ENCODE measurements around the gene ARSB.

The ARSB gene

DNA sequence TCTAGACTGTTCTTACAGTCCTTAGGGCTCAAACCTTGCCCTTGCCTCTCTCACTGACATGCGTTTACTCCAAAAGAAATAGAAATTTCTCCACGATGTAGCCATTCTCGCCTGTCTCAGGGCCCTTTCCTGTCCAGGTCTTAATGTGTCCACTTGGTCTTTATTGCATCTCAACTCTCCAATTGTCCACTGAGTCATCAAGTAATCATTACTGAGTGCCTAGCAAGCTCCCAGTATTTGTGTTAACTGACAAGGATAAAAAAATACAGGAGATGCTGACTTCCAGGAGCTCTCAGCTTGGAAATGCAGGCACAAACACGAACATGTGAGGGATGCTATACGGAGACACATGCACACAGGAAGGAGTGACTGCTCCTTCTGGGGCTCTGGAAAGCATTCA, 147.3 kb downstream of the ARSB start:
- TF ChIP-seq, protein P1, sequence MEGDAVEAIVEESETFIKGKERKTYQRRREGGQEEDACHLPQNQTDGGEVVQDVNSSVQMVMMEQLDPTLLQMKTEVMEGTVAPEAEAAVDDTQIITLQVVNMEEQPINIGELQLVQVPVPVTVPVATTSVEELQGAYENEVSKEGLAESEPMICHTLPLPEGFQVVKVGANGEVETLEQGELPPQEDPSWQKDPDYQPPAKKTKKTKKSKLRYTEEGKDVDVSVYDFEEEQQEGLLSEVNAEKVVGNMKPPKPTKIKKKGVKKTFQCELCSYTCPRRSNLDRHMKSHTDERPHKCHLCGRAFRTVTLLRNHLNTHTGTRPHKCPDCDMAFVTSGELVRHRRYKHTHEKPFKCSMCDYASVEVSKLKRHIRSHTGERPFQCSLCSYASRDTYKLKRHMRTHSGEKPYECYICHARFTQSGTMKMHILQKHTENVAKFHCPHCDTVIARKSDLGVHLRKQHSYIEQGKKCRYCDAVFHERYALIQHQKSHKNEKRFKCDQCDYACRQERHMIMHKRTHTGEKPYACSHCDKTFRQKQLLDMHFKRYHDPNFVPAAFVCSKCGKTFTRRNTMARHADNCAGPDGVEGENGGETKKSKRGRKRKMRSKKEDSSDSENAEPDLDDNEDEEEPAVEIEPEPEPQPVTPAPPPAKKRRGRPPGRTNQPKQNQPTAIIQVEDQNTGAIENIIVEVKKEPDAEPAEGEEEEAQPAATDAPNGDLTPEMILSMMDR (IDR thresholded peaks at IDR 0.05; ENCODE audit: low read depth, low read length): no peak
- DNase-seq: no peak
- Histone ChIP-seq H3K9me3 (ENCODE audit: severe bottlenecking) (no peaks in the 10 kb centered on the region), H3K27ac (no peak overlapping the region), H3K27me3 (ENCODE audit: insufficient read depth, low read depth, severe bottlenecking) (no peaks in the 10 kb centered on the region), H3K4me3 (ENCODE audit: low read depth, low read length) (no peak overlapping the region), H3K36me3 (no peaks in the 10 kb centered on the region)

GRCh38 chr5:78835176-78835575, 149.9 kb downstream of the ARSB start:
- Histone ChIP-seq H3K36me3 (no peaks in the 10 kb centered on the region), H3K27me3 (ENCODE audit: insufficient read depth, low read depth, severe bottlenecking) (no peaks in the 10 kb centered on the region), H3K27ac (no peak overlapping the region), H3K9me3 (ENCODE audit: severe bottlenecking) (no peaks in the 10 kb centered on the region), H3K4me3 (ENCODE audit: low read depth, low read length) (no peak overlapping the region)
- no peak for DNase-seq
- TF ChIP-seq, protein P1 (IDR thresholded peaks at IDR 0.05; ENCODE audit: low read depth, low read length): no peak

DNA sequence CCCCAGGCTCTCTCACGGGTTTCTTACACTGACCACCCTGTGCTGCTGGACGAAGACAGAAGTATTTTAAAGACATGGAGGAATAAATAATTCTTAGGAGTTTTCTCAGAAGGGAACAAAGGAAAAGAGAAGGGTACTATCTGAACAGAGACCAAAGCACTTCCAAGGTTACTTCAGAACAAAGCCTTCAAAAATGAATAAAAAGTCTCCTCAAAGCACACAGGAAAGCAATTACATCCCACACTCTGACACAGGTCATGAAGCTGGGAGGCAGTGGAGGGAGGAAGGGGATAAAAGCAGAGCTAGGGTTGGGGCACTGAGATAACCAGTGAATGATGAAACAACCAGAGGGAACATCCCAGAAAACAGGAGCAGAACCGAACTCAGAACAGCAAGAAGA, 151.8 kb downstream of the ARSB start:
- Histone ChIP-seq H3K27me3 (ENCODE audit: insufficient read depth, low read depth, severe bottlenecking) (no peaks in the 10 kb centered on the region), H3K27ac (no peak overlapping the region), H3K9me3 (ENCODE audit: severe bottlenecking) (no peaks in the 10 kb centered on the region), H3K4me3 (ENCODE audit: low read depth, low read length) (no peak overlapping the region), H3K36me3 (no peaks in the 10 kb centered on the region)
- TF ChIP-seq, protein P1 (IDR thresholded peaks at IDR 0.05; ENCODE audit: low read depth, low read length): no peak
- DNase-seq: no peak

- TF ChIP-seq, protein P1 (IDR thresholded peaks at IDR 0.05; ENCODE audit: low read depth, low read length): no peak
- Histone ChIP-seq H3K9me3 (ENCODE audit: severe bottlenecking) (no peaks in the 10 kb centered on the region), H3K27ac (no peak overlapping the region), H3K4me3 (ENCODE audit: low read depth, low read length) (no peak overlapping the region), H3K36me3 (no peaks in the 10 kb centered on the region), H3K27me3 (ENCODE audit: insufficient read depth, low read depth, severe bottlenecking) (no peaks in the 10 kb centered on the region)
- no peak for DNase-seq
These were observed 154.5 kb downstream of the ARSB start for GRCh38 chr5:78830528-78831046.

DNA sequence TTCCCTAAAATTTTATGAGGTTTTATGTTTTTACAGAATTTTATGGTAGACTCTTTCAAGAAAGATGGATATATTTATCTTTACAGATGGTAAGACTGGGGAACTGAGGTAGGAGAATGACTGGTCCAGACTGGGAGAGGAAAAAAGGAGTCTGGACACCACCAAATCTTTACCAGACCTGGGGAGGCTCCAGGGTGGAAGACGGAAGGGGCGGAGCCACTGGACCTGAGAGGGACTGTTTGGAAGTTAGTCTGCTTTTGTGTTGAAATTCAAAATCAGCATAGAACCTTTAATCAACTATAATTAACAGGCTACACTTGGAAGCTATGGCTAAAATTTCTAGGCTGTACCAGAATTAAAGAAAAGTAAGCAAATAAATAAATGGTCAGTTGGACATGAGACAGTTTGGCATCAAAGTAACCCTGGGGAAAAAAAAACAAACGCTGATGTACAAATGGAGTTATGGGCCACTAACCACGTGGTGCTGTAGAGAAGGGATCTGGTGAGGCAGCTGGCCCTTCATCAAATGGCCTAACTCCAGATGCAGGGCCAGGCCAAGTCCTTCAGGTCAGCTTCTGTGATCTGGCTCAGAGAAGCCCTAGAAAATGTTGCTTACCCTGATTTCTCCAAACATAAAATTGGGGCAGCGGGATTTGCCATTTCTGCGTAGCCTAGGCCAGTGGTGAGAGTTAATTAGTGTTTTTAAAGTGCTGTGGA, 155.1 kb downstream of the ARSB start:
- no peak overlapping the region for H3K4me3 ChIP-seq (ENCODE audit: low read depth, low read length)
- no peaks in the 10 kb centered on the region for H3K9me3 ChIP-seq (ENCODE audit: severe bottlenecking)
- no peak overlapping the region for H3K27ac ChIP-seq
- H3K27me3 ChIP-seq (ENCODE audit: insufficient read depth, low read depth, severe bottlenecking): no peaks in the 10 kb centered on the region
- DNase-seq: no peak
- H3K36me3 ChIP-seq: no peaks in the 10 kb centered on the region
- TF ChIP-seq, protein P1 (IDR thresholded peaks at IDR 0.05; ENCODE audit: low read depth, low read length): no peak

DNA sequence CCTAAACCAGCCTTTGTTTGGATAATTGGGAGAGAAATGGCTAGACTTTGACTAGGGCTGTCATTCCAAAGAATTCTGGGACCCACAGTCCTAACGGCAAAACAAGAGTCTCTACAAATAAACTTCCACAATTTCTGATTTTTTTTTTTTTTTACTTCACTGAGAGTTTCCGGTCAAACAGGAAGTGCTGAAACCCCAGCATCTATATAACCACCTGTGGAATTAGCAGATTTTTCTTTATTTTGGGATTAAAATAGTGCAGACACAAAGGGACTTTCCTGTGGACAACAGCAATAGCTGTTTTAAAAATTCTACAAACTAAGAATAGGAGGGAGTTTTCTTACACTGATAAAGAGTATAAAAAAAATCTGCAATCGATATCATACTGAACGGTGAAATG, 157.4 kb downstream of the ARSB start:
- no peaks in the 10 kb centered on the region for H3K9me3 ChIP-seq (ENCODE audit: severe bottlenecking)
- no peaks in the 10 kb centered on the region for H3K36me3 ChIP-seq
- TF ChIP-seq, protein P1 (IDR thresholded peaks at IDR 0.05; ENCODE audit: low read depth, low read length): no peak
- no peak for DNase-seq
- H3K4me3 ChIP-seq (ENCODE audit: low read depth, low read length): no peak overlapping the region
- no peaks in the 10 kb centered on the region for H3K27me3 ChIP-seq (ENCODE audit: insufficient read depth, low read depth, severe bottlenecking)
- H3K27ac ChIP-seq: no peak overlapping the region

Measured in WERI-Rb-1 (cell line).